ENCODE measurements around the gene SPIRE2.
"Not testable (repeated sequence)": the region's sequence is repeated elsewhere in the genome, so short reads cannot be mapped to it uniquely, and the experiment has no call there.

The SPIRE2 gene

GRCh38 chr16:89828199-89828869 is at the start of gene SPIRE2:
TSS of gene SPIRE2 (plus strand) at chr16:89828475. CDS start at chr16:89828551, 76 bp downstream.
- DNase-seq (ENCODE audit: low read depth in 2 of 3, low spot score in 2 of 3), result peak in 2 of 3 experiments; percentile 35 to 40

- DNase-seq (ENCODE audit: low read depth in 2 of 3, low spot score in 2 of 3), result no peak
Measured at GRCh38 chr16:89779231-89779908, 48.9 kb upstream of the SPIRE2 start.

GRCh38 chr16:89779909-89780305 is 48.4 kb upstream of the SPIRE2 start:
- DNase-seq (ENCODE audit: low read depth in 2 of 3, low spot score in 2 of 3), result no peak

GRCh38 chr16:89782489-89782888 is 45.8 kb upstream of the SPIRE2 start:
- DNase-seq (ENCODE audit: low read depth in 2 of 3, low spot score in 2 of 3), result no peak

- not testable (repeated sequence) for DNase-seq (ENCODE audit: low read depth in 2 of 3, low spot score in 2 of 3)
Measured at GRCh38 chr16:89783952-89784351, 44.3 kb upstream of the SPIRE2 start.

GRCh38 chr16:89784406-89784805 is 43.9 kb upstream of the SPIRE2 start:
- no peak for DNase-seq (ENCODE audit: low read depth in 2 of 3, low spot score in 2 of 3)

GRCh38 chr16:89785523-89786155 is 42.6 kb upstream of the SPIRE2 start:
- DNase-seq (ENCODE audit: low read depth in 2 of 3, low spot score in 2 of 3), result no peak

- no peak for DNase-seq (ENCODE audit: low read depth in 2 of 3, low spot score in 2 of 3)
Measured at GRCh38 chr16:89786474-89787364, 41.6 kb upstream of the SPIRE2 start.

GRCh38 chr16:89787365-89787805 is 40.9 kb upstream of the SPIRE2 start:
- no peak for DNase-seq (ENCODE audit: low read depth in 2 of 3, low spot score in 2 of 3)

GRCh38 chr16:89791278-89791995 is 36.8 kb upstream of the SPIRE2 start:
- no peak for DNase-seq (ENCODE audit: low read depth in 2 of 3, low spot score in 2 of 3)

- DNase-seq (ENCODE audit: low read depth in 2 of 3, low spot score in 2 of 3), result peak in 1 of 3 experiments; percentile 20
Measured at GRCh38 chr16:89793092-89793491, 35.2 kb upstream of the SPIRE2 start.

GRCh38 chr16:89793955-89794354 is 34.3 kb upstream of the SPIRE2 start:
- DNase-seq (ENCODE audit: low read depth in 2 of 3, low spot score in 2 of 3), result no peak

- DNase-seq (ENCODE audit: low read depth in 2 of 3, low spot score in 2 of 3), result no peak
Measured at GRCh38 chr16:89795676-89796075, 32.6 kb upstream of the SPIRE2 start.

GRCh38 chr16:89796104-89796503 is 32.2 kb upstream of the SPIRE2 start:
- DNase-seq (ENCODE audit: low read depth in 2 of 3, low spot score in 2 of 3), result no peak

- DNase-seq (ENCODE audit: low read depth in 2 of 3, low spot score in 2 of 3), result no peak
Measured at GRCh38 chr16:89798126-89798525, 30.1 kb upstream of the SPIRE2 start.

- no peak for DNase-seq (ENCODE audit: low read depth in 2 of 3, low spot score in 2 of 3)
Measured at GRCh38 chr16:89798832-89799370, 29.4 kb upstream of the SPIRE2 start.

- no peak for DNase-seq (ENCODE audit: low read depth in 2 of 3, low spot score in 2 of 3)
Measured at GRCh38 chr16:89801800-89802199, 26.5 kb upstream of the SPIRE2 start.

- DNase-seq (ENCODE audit: low read depth in 2 of 3, low spot score in 2 of 3), result no peak
Measured at GRCh38 chr16:89805136-89805905, 23.0 kb upstream of the SPIRE2 start.

GRCh38 chr16:89806589-89807193 is 21.6 kb upstream of the SPIRE2 start:
- DNase-seq (ENCODE audit: low read depth in 2 of 3, low spot score in 2 of 3), result not testable (repeated sequence)
